ENCODE data around the gene LMBRD1.
A peak's percentile ranks its signal among the peaks of the same experiment; 100 is the strongest.
"Not testable (repeated sequence)": the region's sequence is repeated elsewhere in the genome, so short reads cannot be mapped to it uniquely, and the experiment has no call there.

Gene LMBRD1

DNA sequence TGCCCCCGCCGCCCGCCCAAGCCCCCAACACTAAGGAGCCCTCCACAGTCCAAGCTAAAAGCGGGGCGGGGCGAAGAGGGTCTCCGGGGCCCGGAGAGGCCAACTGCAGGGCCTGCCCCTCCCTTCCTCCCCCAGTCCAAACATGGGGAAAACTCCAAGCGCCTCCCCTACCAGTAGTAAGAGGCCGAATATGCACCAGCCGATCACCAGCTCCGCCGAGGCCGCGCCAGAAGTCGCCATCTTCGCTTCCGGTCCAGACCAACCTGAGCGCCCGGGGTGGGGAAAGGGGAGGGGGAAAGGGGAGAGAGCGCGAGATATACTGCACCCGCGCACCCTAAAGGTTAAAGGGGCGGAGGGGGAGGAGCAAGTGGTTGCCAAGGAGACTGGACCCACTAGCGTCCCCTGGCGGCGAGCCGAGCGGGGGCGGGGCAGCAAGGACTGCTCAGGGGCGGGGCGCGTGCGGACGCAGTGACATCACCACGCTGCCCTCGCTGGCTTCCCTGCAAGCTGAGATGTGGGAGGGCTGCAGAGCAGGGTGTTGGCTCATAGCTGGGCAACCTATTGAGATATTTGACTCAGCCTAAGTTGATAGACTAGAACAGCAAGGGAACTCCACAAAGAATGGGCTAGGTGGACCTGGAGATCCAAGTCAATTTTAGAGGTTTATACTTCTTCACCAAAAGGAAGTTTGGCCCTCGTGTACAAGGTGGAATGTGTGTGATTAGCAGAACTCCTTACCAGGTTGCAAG, at the start of gene LMBRD1:
Gene LMBRD1 (minus strand): TSS at position 369 of the 749 bp plus-strand sequence. CDS start 129 bp downstream, at position 240.
- DNase-seq (ENCODE audit: low spot score) = peak; percentile 89

DNA sequence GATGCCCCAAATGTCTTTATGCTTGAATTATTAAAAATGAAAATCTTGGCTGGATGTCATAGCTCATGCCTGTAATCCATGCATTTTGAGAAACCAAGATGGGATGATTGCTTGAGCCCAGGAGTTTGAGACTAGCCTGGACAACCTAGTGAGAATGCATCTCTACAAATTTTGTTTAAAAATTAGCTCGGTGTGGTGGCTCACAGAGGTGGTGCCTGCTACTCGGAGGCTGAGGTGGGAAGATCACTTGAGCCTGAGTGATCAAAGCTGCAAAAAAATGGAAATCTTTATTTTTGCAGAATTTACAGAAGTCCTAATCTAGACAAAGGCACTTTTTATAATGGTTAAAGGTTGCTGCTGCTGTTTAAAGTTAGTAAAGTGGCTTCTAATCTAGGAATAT, 49.5 kb upstream of the LMBRD1 start:
- no peak for DNase-seq (ENCODE audit: low spot score)

DNA sequence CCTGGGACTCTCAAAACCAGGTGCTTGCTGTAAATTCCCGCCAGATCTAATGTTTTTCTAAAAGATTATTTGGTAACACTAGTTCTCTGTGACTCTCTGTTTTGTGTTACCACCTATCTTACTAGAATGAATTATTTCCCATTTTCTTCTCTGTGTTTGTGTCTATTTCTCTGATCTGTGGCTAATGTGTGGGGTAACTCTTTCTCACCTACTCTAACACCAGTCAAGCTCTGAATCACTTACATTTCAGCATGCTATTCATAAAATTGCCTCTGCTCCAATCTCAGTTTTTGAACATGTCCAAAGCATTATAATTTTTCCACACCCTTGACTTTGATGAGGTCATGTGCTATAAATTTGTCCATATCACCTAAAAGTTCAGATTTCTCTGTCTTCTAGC, 46.4 kb upstream of the LMBRD1 start:
- no peak for DNase-seq (ENCODE audit: low spot score)

DNA sequence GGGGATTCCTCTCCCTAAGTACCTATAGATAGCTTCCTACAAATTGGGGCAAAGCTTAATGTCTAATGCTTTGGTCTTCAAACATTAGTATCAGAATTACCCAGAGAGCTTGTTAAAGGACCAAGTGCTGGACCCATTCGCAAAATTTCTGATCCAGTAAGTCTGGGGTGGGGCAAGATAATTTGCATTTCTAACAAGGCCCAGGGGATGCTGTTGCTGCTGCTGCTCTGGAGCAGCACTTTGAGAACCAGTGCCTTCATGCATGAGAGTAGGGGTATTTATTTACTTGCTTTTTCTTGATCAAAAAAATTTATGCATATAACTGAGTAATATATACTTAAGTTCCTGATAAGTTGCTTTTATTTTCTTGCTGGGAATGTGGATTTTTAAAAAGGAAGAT, 45.1 kb upstream of the LMBRD1 start:
- DNase-seq (ENCODE audit: low spot score) = no peak

DNA sequence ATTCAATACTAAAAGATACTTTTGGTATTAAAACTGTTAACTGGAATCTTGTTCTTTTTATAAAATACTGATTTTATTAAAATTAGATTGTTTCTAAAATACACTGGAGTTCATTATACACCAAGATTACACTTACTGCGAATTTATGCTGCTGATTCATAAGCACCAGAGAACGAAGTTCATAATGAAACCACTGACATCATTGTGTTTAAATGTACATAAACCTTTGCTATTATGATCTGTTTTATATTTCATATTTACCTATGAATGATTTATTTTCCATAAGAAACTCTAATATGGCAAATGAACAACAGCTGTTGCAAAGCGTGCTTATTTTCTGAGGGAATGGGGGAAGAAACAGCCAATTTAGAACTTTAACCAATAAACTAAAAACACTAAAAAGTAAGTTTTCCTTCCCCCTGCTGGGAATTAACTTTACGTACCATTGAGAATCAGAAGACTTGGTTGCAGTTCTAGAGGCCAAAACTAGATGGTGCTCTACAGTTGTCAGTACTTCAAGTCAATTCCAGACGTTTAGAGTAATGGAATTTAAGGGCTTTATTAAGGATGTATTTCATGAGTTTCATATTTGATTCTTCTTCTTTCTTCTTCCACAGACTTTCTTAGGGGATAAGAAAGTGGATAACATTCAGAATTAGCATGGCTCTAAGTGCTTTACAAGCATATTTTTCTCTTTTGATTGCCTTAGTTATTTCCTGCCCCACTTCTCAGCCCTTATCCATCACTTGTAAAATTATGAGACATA, 38.8 kb upstream of the LMBRD1 start:
- peak; percentile 16 for DNase-seq (ENCODE audit: low spot score)

DNA sequence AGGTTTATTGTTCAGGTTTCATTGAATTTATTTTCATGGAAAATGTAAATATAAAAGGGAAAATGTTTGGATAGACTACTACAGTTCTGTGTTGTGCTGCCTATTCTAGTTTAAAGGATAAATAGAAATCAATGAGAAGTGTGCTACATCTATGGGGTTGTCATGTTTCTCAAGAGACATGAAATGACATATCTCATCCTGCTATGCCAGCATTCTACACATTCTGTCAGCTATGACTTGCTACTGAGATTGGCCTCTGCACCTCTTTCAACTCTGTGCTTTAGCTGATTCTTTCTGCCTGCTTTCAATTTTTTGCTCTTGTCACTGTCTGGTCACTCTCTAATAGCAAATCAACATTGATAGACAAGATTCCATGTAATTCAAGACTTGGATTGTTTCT, 35.7 kb upstream of the LMBRD1 start:
- DNase-seq (ENCODE audit: low spot score) = no peak

DNA sequence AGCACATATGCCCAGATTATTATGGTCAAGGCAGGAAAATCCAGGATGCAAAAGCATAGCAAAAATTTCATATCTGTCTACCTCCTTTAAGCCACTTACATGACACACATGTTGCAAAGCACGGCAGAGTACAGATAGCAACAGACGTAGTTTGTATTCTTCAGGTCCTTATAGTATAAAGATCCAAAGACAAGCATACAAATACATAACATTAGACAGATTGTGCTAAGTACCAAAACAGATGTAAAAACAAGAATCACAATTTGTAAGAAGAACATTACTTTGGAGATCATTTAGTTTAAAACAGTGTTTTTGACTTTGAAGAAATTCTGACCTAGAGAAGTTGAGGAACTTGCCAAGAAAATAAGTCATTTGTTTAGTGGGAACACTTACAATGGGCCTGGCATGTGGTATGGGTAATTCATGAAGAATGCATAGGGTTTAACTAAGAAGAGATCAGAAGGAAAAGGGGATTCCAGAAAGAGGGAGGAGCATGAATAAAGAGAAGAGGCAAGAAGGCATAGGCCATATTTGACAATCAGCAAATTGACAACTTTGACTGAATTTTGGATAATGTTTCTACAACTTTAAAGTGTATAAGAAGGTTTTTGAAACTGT, 30.6 kb upstream of the LMBRD1 start:
- no peak for DNase-seq (ENCODE audit: low spot score)

DNA sequence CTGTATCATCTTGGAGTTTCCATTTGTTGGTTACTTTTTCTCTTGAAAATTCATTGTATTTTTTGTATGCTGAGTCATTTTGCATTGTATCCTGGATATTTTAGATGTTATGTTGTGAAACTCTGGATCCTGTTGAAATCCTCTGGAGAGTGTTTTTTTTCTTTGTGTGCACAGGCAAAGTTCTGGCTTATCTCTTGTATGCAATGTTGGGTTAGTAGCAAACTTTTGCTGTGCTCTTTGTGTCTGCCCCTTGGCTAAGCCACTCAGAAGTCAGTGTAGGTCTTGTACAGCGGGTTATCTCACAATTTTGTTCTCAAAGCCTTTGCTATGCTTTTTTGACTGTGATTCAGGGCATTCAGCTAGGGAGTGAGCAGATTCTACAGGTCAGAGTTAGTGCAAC, 29.1 kb upstream of the LMBRD1 start:
- DNase-seq (ENCODE audit: low spot score) = peak; percentile 21

DNA sequence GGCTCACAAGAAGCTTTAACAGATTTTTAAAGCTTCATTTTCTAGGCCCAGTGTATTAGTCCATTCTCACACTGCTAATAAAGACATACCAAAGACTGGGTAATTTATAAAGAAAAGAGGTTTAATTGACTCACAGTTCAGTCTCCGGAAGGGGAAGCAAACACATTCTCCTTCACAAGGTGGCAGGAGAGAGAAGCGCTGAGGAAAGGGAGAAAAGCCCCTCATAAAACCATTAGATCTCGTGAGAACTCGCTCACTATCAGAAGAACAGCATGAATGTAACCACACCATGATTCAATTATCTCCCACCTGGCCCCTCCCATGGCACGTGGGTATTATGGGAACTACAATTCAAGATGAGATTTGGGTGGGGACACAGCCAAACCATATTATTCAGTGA, 27.5 kb upstream of the LMBRD1 start:
- DNase-seq (ENCODE audit: low spot score) = not testable (repeated sequence)

DNA sequence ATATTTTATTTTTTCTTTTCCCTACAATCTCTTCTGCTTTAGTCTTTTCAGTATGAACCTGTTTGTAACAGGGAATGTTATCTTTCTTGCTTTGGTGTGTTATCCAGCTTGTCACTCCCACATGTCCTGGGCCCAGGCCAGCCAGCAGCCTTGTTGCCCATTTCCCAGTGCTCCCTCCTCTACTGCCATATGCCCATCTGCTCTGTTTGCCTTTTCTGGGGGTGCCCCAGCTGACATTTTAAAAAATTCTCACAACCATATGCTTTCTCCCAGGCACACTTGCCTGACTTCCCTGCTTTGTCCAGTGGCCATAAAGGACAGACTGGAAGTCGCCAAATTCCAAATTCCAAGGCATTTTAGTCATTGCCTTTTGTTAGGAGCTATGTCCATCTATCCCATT, 23.6 kb upstream of the LMBRD1 start:
- no peak for DNase-seq (ENCODE audit: low spot score)

DNA sequence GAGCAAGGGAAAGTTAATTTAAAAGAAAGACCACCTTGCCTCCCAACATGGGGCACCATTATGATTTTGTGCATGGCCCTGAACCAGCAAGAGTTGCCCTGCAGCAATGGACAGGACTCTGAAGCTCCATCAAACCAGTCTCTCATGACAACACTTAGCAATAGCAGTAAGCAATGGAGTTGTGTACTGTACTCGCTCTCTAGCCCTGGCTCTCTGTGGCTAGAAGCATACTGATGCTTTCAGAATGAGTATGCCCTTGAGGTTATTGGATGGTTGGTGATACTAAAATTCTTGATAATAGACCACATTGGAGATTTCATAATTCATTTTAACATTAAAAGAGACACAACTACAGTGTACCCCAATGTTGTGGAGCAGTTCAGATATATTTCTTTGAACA, 23.2 kb upstream of the LMBRD1 start:
- DNase-seq (ENCODE audit: low spot score) = no peak

DNA sequence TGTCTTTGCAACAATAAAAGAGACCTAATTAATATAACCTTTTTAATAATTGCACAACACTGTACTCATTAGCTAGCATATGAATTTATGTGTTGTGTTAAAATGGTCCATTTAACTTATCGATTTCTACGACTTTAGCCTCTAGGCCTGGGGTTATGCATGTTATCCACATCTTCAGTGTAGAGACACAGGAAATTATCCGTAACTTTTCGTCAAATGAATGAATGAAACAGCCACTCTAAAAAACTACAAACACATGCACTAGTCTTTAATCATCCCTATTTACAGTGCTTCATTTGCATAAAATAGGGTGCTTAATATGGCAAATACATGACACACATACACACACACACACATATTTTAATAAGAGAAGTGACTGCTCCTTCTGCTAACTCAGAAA, 22.3 kb upstream of the LMBRD1 start:
- DNase-seq (ENCODE audit: low spot score) = no peak

DNA sequence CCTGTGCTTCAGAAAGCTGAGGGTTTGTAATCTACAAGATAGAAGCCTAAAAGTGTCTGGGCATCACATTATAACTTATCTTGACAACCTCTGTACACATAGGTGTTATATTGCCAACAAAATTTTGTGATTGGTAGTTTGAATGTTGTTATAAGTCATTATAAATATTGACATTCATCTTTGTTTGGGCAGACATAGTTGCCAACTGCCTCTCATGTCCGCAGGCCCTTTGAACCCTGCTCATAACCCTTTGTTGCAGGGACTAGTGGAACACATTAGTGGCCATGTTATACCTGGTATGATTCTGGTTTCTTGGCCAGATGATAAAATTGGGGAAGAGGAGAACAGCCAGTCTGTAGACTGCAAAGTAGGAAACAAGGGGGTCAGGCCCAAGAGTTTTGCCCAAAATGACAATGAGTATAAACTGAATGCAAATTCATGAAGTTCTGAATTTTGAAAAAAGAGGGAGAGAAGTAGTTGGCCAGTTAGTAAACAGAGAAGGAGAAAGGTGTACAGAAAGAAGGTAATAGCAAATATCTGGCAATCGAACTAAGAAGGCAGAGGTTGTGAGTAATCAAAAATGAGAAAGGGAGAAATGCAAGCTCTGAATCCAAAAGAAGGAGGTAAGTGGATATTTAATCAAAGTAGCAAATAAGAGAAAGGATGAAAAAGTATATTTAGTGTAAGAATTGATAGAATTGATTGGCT, 21.6 kb upstream of the LMBRD1 start:
- no peak for DNase-seq (ENCODE audit: low spot score)

DNA sequence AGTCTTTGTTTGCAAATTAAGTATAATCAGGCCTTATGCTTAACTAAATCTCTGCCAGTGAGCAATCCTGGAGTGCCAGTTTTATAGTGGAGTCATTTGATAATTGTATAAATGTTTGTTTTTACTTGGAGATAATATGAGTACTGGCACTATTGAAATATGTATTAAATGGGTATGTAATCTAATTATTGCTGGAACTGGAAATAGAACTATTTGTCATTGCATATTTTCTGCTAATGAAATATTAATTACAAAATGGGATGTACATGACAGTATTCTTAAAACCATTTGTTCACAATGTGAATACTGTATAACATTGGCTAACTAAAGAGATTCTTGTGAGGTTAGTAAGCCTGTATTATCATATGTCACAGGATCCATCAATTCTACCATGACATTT, 20.5 kb upstream of the LMBRD1 start:
- DNase-seq (ENCODE audit: low spot score) = no peak

DNA sequence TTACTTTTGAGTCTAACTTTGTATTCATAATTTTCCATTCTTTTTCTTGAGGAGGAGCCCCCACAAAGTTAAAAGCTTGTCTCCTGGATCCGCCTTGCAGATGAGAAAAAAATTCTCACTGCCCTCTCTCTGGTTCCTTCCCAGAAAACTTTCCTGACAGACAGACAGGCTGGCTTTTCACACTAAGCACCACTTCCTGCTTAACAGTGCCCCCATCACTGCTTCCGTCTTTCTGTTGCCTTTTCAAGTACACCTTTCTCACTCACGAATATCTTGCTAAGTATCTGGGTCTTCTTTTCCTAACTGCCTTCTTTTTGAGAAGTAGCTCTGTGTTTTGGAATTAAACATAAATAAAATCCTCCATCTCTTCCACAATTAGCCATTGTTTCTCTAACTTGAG, 19.8 kb upstream of the LMBRD1 start:
- no peak for DNase-seq (ENCODE audit: low spot score)

DNA sequence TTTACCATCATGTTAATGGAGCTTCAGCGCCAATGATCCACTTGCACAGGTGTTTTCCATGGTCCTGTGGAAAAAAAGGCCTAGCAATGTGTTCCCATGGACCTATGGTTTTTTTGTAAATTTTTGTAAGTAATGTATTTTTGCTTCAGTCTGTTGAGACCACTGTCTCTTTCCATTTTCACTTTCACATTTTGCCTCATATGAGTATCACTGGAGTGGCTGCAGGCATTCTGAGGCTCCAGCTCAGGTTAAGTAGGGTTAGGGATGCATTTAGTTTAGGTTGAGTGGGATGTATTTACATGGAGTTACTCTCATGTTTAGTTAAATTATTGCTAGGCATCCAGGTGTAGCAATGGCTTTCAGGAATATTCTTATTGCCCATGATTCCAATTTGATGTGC, 19.2 kb upstream of the LMBRD1 start:
- no peak for DNase-seq (ENCODE audit: low spot score)

DNA sequence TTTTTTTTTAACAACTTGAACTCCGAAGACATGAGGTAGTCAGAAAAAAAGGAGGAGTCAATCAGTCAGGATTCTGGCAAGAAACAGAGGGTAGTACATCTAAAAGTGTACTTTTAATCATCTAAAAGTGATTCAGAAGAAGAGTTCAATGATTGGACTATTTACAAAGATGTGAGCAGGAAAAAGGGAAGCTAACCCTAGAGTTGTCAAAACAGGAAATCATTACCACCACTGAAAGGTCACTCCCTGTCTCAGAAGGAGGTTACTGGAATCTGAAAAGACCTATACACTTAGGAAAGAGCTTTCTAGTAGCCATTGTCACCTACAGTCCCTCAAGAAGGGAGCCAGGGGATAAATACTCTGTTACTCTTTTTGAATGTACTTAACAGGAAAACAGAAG, 16.7 kb upstream of the LMBRD1 start:
- no peak for DNase-seq (ENCODE audit: low spot score)

DNA sequence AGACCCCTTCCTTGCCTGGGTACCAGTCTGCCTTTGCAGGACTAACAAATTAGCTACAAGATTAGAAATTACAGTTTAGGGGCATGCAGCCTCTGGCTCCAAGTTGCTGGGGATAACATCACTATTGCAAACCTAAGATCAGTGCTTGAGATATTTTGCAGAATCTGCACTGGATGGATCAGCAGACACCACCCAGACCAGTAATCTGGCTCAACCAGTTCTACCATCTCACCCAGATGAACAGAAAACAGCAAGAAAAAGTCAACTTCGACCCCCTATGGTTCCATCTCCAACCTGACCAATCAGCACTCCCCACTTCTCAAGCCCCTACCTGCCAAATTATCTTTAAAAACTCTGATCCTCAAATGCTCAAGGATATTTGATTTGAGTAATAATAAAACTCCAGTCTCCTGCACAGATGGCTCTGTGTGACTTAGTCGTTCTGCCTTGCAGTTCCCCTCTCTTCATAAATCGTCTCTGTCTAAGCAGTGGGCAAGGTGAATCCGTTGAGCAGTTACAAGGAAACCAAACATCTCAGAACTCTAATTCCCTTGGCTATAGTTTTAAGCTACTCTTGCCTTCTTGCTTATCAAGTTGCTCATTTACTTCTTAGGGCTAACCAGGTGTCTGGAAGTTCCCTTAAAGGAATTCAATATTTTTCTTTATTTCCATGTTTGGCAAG, 16.1 kb upstream of the LMBRD1 start:
- no peak for DNase-seq (ENCODE audit: low spot score)

DNA sequence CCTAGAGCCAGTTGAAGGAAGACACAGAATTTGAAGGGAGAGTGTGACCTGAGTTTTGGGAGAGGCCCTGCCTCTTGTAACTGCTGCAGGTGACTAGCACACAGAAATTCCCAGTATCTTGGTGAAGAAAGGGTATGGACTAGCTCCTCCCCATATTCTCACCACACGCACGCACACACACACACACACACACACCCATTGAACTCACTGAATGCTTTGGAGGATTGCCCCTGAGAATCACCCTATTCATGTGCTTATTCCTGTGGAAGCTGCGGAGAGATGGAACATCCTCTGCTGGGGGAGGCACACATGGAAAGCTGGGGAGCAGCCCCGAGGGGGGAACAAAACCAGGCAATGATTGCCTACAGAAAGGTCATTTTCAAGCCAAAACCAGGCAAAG, 6.2 kb upstream of the LMBRD1 start:
- DNase-seq (ENCODE audit: low spot score) = no peak

DNA sequence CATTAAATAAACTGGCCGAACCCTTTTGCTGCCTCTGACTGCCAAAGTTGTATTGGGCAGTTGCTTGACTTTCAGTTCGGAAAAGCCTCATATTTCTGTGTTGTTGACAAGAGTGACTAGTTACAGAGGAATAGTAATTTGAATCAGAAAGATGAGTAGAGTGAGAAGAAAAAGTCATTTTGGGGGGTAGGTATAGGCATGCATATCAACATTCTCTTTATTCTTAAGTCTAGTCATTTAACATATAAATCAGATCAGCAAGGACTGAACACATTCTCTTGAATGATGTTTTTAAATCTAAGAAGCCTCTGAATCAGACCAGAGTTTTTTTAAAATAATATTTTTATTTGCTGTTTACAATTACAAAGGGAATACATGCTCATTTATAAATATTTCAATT, 4.9 kb upstream of the LMBRD1 start:
- DNase-seq (ENCODE audit: low spot score) = no peak

DNA sequence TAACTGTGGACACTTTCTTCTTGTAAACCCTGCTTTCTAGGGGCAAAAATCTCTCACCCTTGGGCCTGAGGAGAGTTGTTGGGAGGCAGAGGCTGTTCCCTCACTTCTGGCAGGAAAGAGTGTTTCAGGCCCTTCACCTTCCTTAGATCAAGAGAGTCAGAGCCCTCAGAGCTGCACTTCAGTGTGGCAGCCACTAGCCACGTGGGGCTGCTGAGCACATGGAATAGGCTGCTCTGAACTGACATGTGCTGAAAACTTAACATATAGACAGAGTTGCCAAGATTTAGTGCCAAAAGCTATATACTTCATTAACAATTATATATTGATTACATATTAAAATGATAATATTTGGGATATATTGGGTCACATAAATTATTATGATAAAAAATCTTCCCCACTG, 4.4 kb upstream of the LMBRD1 start:
- DNase-seq (ENCODE audit: low spot score) = no peak

DNA sequence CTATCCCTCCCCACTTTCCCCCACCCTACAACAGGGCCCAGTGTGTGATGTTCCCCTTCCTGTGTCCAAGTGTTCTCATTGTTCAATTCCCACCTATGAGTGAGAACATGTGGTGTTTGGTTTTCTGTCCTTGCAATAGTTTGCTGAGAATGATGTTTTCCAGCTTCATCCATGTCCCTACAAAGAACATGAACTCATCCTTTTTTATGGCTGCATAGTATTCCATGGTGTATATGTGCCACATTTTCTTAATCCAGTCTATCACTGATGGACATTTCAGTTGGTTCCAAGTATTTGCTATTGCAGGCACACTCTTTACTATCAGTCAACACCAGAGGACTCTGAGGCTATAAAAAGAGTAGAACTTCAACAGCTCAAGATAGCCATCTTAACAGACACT, 2.0 kb upstream of the LMBRD1 start:
- not testable (repeated sequence) for DNase-seq (ENCODE audit: low spot score)
